Ishikawa (cell line): ENCODE measurements around the gene MORF4L1.

ENCODE experiments used
- CEBPB ChIP-seq: IDR thresholded peaks from 2 replicates; pipeline ENCODE4 v1.6.1; 2012
- CREB1 ChIP-seq: IDR thresholded peaks from 2 replicates; pipeline ENCODE4 v1.6.1; 2012; ENCODE audit warnings: low read depth
- EGR1 ChIP-seq: IDR thresholded peaks from 2 replicates; pipeline ENCODE4 v1.6.1; 2012
- EP300 ChIP-seq: IDR thresholded peaks from 2 replicates; pipeline ENCODE4 v1.6.1; 2012; ENCODE audit warnings: borderline replicate concordance
- FOXM1 ChIP-seq: IDR thresholded peaks from 2 replicates; pipeline ENCODE4 v1.6.1; 2012; ENCODE audit warnings: low read depth, borderline replicate concordance
- MAX ChIP-seq: IDR thresholded peaks from 2 replicates; pipeline ENCODE4 v1.6.1; 2012
- NFIC ChIP-seq: IDR thresholded peaks from 2 replicates; pipeline ENCODE4 v1.6.1; 2012
- RAD21 ChIP-seq: IDR thresholded peaks from 2 replicates; pipeline ENCODE4 v1.6.1; 2012; ENCODE audit warnings: low read depth
- REST ChIP-seq: IDR thresholded peaks from 2 replicates; pipeline ENCODE4 v1.6.1; 2012; ENCODE audit warnings: low read depth, mild to moderate bottlenecking
- TAF1 ChIP-seq: IDR thresholded peaks from 2 replicates; pipeline ENCODE4 v1.6.1; 2012; ENCODE audit warnings: low read depth, mild to moderate bottlenecking
- TCF12 ChIP-seq: IDR thresholded peaks from 2 replicates; pipeline ENCODE4 v1.6.1; 2012; ENCODE audit warnings: low read depth
- TEAD4 ChIP-seq: IDR thresholded peaks from 2 replicates; pipeline ENCODE4 v1.6.1; 2012
- USF1 ChIP-seq: IDR thresholded peaks from 2 replicates; pipeline ENCODE4 v1.6.1; 2012
- YY1 ChIP-seq: IDR thresholded peaks from 2 replicates; pipeline ENCODE4 v1.6.1; 2012; ENCODE audit warnings: low read depth
- ZBTB7A ChIP-seq: IDR thresholded peaks from 2 replicates; pipeline ENCODE4 v1.6.1; 2012; ENCODE audit warnings: low read depth

MORF4L1 gene

GRCh38 chr15:78927077-78927790, 54.5 kb downstream of the MORF4L1 start:
- TF ChIP-seq NFIC (no peak), MAX (no peak), YY1 (no peak), FOXM1 (no peak), RAD21 (no peak), ZBTB7A (no peak), TCF12 (no peak), TEAD4 (no peak), USF1 (no peak), TAF1 (no peak), CEBPB (no peak)

- no peak for TF ChIP-seq MAX
- no peak for TF ChIP-seq TCF12
- no peak for TF ChIP-seq TEAD4
- TF ChIP-seq ZBTB7A: no peak
- no peak for TF ChIP-seq CREB1
- TF ChIP-seq EP300: no peak
- TF ChIP-seq CEBPB: no peak
- no peak for TF ChIP-seq TAF1
- TF ChIP-seq USF1: no peak
- no peak for TF ChIP-seq NFIC
- TF ChIP-seq EGR1: no peak
- no peak for TF ChIP-seq FOXM1
- no peak for TF ChIP-seq REST
Observed at GRCh38 chr15:78928616-78929093, 56.0 kb downstream of the MORF4L1 start.

- TF ChIP-seq CEBPB: no peak
Observed at GRCh38 chr15:78929536-78930264, 57.0 kb downstream of the MORF4L1 start.

GRCh38 chr15:78930577-78931388, 58.1 kb downstream of the MORF4L1 start:
- TF ChIP-seq TAF1 (no peak), EP300 (no peak), RAD21 (no peak), EGR1 (no peak), REST (no peak), USF1 (no peak), YY1 (no peak), NFIC (no peak), CEBPB (no peak), TEAD4 (no peak), ZBTB7A (no peak), CREB1 (no peak), TCF12 (no peak), MAX (no peak), FOXM1 (no peak)
